Measurements from ENCODE around the gene TSFM.
A peak's percentile ranks its signal among the peaks of the same experiment; 100 is the strongest.

GRCh38 chr12:57751788-57752667, 30.6 kb upstream of the TSFM start, which contains the start of gene CDK4:
- TF ChIP-seq POLR2A (IDR thresholded peaks at IDR 0.05), result peak; percentile 85 to 90
- TF ChIP-seq, protein P1, sequence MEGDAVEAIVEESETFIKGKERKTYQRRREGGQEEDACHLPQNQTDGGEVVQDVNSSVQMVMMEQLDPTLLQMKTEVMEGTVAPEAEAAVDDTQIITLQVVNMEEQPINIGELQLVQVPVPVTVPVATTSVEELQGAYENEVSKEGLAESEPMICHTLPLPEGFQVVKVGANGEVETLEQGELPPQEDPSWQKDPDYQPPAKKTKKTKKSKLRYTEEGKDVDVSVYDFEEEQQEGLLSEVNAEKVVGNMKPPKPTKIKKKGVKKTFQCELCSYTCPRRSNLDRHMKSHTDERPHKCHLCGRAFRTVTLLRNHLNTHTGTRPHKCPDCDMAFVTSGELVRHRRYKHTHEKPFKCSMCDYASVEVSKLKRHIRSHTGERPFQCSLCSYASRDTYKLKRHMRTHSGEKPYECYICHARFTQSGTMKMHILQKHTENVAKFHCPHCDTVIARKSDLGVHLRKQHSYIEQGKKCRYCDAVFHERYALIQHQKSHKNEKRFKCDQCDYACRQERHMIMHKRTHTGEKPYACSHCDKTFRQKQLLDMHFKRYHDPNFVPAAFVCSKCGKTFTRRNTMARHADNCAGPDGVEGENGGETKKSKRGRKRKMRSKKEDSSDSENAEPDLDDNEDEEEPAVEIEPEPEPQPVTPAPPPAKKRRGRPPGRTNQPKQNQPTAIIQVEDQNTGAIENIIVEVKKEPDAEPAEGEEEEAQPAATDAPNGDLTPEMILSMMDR (IDR thresholded peaks at IDR 0.05 in 4 of 5, conservative IDR thresholded peaks at IDR 0.05 in 1 of 5), result peak in 1 of 5 experiments; percentile 24
